GM12878 (cell line): Measurements from ENCODE around the gene ZAR1L.

Source experiments
- BRCA1 ChIP-seq: IDR thresholded peaks from 2 replicates; pipeline ENCODE4 v1.6.1; 2011; ENCODE audit warnings: low read depth, low read length, improper control_type of control experiment
- KDM1A ChIP-seq: fragments of 200-600 bp; sonication (generic); IDR thresholded peaks from 2 replicates; pipeline ENCODE4 v1.6.1; 2016; ENCODE audit warnings: borderline replicate concordance
- KLF5 ChIP-seq: fragments of 450-650 bp; IDR thresholded peaks from 2 replicates; pipeline ENCODE4 v1.6.1; 2014; ENCODE audit warnings: mild to moderate bottlenecking; ENCODE audit not compliant: partially characterized antibody
- MAX ChIP-seq: IDR thresholded peaks from 2 replicates; pipeline ENCODE4 v1.6.1; 2012; ENCODE audit warnings: low read depth, low read length, improper control_type of control experiment
- POLR2A ChIP-seq: IDR thresholded peaks from 2 replicates; pipeline ENCODE4 v1.6.1; 2011; ENCODE audit warnings: low read depth, mild to moderate bottlenecking, low read length
- POLR2AphosphoS5 ChIP-seq: IDR thresholded peaks from 2 replicates; pipeline ENCODE4 v1.6.1; 2011; ENCODE audit warnings: mild to moderate bottlenecking, low read length, inconsistent platforms
- RAD21 ChIP-seq: IDR thresholded peaks from 2 replicates; pipeline ENCODE4 v1.6.1; 2011; ENCODE audit warnings: mild to moderate bottlenecking, low read depth, low read length, moderate library complexity; ENCODE audit not compliant: insufficient read depth
- RAD51 ChIP-seq: fragments of 450-650 bp; IDR thresholded peaks from 2 replicates; pipeline ENCODE4 v1.6.1; 2016; ENCODE audit warnings: moderate library complexity, mild to moderate bottlenecking, inconsistent platforms
- SKIL ChIP-seq: fragments of 450-650 bp; IDR thresholded peaks from 2 replicates; pipeline ENCODE4 v1.6.1; 2017; ENCODE audit warnings: mild to moderate bottlenecking, low read depth, inconsistent platforms; ENCODE audit not compliant: poor library complexity, severe bottlenecking
- TF ChIP-seq, protein P1 (sequence below): fragments of 450-650 bp; IDR thresholded peaks from 2 replicates; pipeline ENCODE4 v1.6.1; 2016; ENCODE audit warnings: mild to moderate bottlenecking
- TF ChIP-seq, protein P2 (sequence below), 3 experiments: IDR thresholded peaks in 2 of 3; conservative IDR thresholded peaks in 1 of 3; 2 replicates each; pipeline ENCODE4 v1.5.1; 2011; ENCODE audit warnings: low read depth in 3 of 3, low read length in 3 of 3, mild to moderate bottlenecking in 3 of 3, control low read depth in 2 of 3, moderate library complexity in 2 of 3, inconsistent platforms in 1 of 3, mixed read lengths in 1 of 3; ENCODE audit not compliant: control insufficient read depth in 2 of 3, insufficient read depth in 1 of 3; ENCODE audit errors: extremely low read depth in 1 of 3

GRCh38 chr13:32285633-32285965 lies 29.6 kb downstream of the ZAR1L start:
- no peak for TF ChIP-seq RAD21
- TF ChIP-seq POLR2AphosphoS5, result no peak
- no peak for TF ChIP-seq MAX
- TF ChIP-seq BRCA1, result no peak
- TF ChIP-seq, protein P1, sequence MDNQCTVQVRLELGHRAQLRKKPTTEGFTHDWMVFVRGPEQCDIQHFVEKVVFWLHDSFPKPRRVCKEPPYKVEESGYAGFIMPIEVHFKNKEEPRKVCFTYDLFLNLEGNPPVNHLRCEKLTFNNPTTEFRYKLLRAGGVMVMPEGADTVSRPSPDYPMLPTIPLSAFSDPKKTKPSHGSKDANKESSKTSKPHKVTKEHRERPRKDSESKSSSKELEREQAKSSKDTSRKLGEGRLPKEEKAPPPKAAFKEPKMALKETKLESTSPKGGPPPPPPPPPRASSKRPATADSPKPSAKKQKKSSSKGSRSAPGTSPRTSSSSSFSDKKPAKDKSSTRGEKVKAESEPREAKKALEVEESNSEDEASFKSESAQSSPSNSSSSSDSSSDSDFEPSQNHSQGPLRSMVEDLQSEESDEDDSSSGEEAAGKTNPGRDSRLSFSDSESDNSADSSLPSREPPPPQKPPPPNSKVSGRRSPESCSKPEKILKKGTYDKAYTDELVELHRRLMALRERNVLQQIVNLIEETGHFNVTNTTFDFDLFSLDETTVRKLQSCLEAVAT, result no peak
- no peak for TF ChIP-seq KLF5
- TF ChIP-seq, protein P2, sequence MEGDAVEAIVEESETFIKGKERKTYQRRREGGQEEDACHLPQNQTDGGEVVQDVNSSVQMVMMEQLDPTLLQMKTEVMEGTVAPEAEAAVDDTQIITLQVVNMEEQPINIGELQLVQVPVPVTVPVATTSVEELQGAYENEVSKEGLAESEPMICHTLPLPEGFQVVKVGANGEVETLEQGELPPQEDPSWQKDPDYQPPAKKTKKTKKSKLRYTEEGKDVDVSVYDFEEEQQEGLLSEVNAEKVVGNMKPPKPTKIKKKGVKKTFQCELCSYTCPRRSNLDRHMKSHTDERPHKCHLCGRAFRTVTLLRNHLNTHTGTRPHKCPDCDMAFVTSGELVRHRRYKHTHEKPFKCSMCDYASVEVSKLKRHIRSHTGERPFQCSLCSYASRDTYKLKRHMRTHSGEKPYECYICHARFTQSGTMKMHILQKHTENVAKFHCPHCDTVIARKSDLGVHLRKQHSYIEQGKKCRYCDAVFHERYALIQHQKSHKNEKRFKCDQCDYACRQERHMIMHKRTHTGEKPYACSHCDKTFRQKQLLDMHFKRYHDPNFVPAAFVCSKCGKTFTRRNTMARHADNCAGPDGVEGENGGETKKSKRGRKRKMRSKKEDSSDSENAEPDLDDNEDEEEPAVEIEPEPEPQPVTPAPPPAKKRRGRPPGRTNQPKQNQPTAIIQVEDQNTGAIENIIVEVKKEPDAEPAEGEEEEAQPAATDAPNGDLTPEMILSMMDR (IDR thresholded peaks at IDR 0.05 in 2 of 3, conservative IDR thresholded peaks at IDR 0.05 in 1 of 3; ENCODE audit: control insufficient read depth in 2 of 3, extremely low read depth in 1 of 3, insufficient read depth in 1 of 3, low read depth in 3 of 3, low read length in 3 of 3), result no peak
- no peak for TF ChIP-seq RAD51
- no peak for TF ChIP-seq SKIL
- TF ChIP-seq KDM1A, result no peak
- no peak for TF ChIP-seq POLR2A
